HEK293T (cell line): Measurements from ENCODE around the gene PNP.
"Not testable (repeated sequence)": the region's sequence is repeated elsewhere in the genome, so short reads cannot be mapped to it uniquely, and the experiment has no call there.

Experiments used
- CTCF ChIA-PET: fragments of 350-600 bp; formaldehyde crosslinking; extraction: SDS; loops from one replicate; lab custom pipeline; 2021; ENCODE audit warnings: antibody characterized with exemption, inconsistent platforms; lab: Yijun Ruan, JAX
- POLR2A ChIA-PET: fragments of 350-600 bp; formaldehyde crosslinking; extraction: SDS; loops from one replicate; lab custom pipeline; 2020; ENCODE audit warnings: antibody characterized with exemption, inconsistent platforms; lab: Yijun Ruan, JAX
- DNase-seq: peaks from one replicate; pipeline ENCODE4 v3.0.0; 2012; ENCODE audit warnings: mixed read lengths; ENCODE audit errors: extremely low spot score
- ARNT ChIP-seq: fragments of 450-650 bp; IDR thresholded peaks from 2 replicates; pipeline ENCODE4 v1.6.1; 2017; ENCODE audit warnings: mild to moderate bottlenecking
- BHLHE40 ChIP-seq: fragments of 450-650 bp; IDR thresholded peaks from 2 replicates; pipeline ENCODE4 v1.6.1; 2016; ENCODE audit warnings: mild to moderate bottlenecking, moderate library complexity, borderline replicate concordance
- CTBP1 ChIP-seq: fragments of 450-650 bp; IDR thresholded peaks from 2 replicates; pipeline ENCODE4 v1.6.1; 2016; ENCODE audit warnings: borderline replicate concordance
- ELF4 ChIP-seq: fragments of 450-650 bp; IDR thresholded peaks from 2 replicates; pipeline ENCODE4 v1.6.1; 2017; ENCODE audit warnings: antibody characterized with exemption
- FOXA1 ChIP-seq: fragments of 450-650 bp; IDR thresholded peaks from 2 replicates; pipeline ENCODE4 v1.6.1; 2016; ENCODE audit warnings: mild to moderate bottlenecking
- FOXK2 ChIP-seq: fragments of 450-650 bp; IDR thresholded peaks from 2 replicates; pipeline ENCODE4 v1.6.1; 2016; ENCODE audit warnings: mild to moderate bottlenecking
- FOXM1 ChIP-seq: fragments of 450-650 bp; IDR thresholded peaks from 2 replicates; pipeline ENCODE4 v1.6.1; 2017; ENCODE audit warnings: mild to moderate bottlenecking, borderline replicate concordance
- HDGF ChIP-seq: fragments of 450-650 bp; IDR thresholded peaks from 2 replicates; pipeline ENCODE4 v1.6.1; 2017; ENCODE audit warnings: antibody characterized with exemption, borderline replicate concordance
- L3MBTL2 ChIP-seq: fragments of 450-650 bp; conservative IDR thresholded peaks from 2 replicates; pipeline ENCODE4 v1.6.1; 2016; ENCODE audit warnings: mild to moderate bottlenecking
- LEF1 ChIP-seq: fragments of 450-650 bp; IDR thresholded peaks from 2 replicates; pipeline ENCODE4 v1.6.1; 2017; ENCODE audit warnings: mild to moderate bottlenecking, borderline replicate concordance
- NFRKB ChIP-seq: fragments of 450-650 bp; IDR thresholded peaks from 2 replicates; pipeline ENCODE4 v1.6.1; 2016; ENCODE audit warnings: mild to moderate bottlenecking, moderate library complexity
- PKNOX1 ChIP-seq: fragments of 450-650 bp; IDR thresholded peaks from 2 replicates; pipeline ENCODE4 v1.6.1; 2016
- SP1 ChIP-seq: fragments of 450-650 bp; IDR thresholded peaks from 2 replicates; pipeline ENCODE4 v1.6.1; 2017
- SUZ12 ChIP-seq: fragments of 450-650 bp; IDR thresholded peaks from 2 replicates; pipeline ENCODE4 v1.6.1; 2016; ENCODE audit warnings: mild to moderate bottlenecking
- TARDBP ChIP-seq: fragments of 450-650 bp; IDR thresholded peaks from 2 replicates; pipeline ENCODE4 v1.6.1; 2016
- ZNF384 ChIP-seq: fragments of 450-650 bp; IDR thresholded peaks from 2 replicates; pipeline ENCODE4 v1.6.1; 2016

PNP gene

GRCh38 chr14:20503898-20504297, 34.7 kb downstream of the PNP start:
- ChIA-PET POLR2A (no interaction called here), CTCF (no interaction called here)
- DNase-seq = no peak
- TF ChIP-seq ZNF384 (no peak), LEF1 (no peak), TARDBP (no peak), SUZ12 (no peak), L3MBTL2 (no peak), NFRKB (no peak), CTBP1 (no peak)

GRCh38 chr14:20506276-20506675, 37.1 kb downstream of the PNP start:
- DNase-seq, POLR2A ChIA-PET, CTCF ChIA-PET: not testable (repeated sequence)

GRCh38 chr14:20506752-20507151, 37.5 kb downstream of the PNP start:
- DNase-seq, CTCF ChIA-PET, POLR2A ChIA-PET: not testable (repeated sequence)

GRCh38 chr14:20507537-20507936, 38.3 kb downstream of the PNP start:
- ChIA-PET CTCF (interaction anchor here (0.7 kb wide), 1 partner anchor 1944 kb away, joined by 3 read pairs; no protein-coding TSS in a partner anchor), POLR2A (interaction anchor here (0.8 kb wide), 1 partner anchor 79 kb away, joined by 3 read pairs; no protein-coding TSS in a partner anchor)
- not testable (repeated sequence) for DNase-seq

- DNase-seq = no peak
- TF ChIP-seq HDGF (no peak), FOXA1 (no peak), ELF4 (no peak), ARNT (no peak), ZNF384 (no peak), PKNOX1 (no peak), SUZ12 (no peak), NFRKB (no peak), L3MBTL2 (no peak), TARDBP (no peak), CTBP1 (no peak), SP1 (no peak), FOXK2 (no peak), FOXM1 (no peak), BHLHE40 (no peak), LEF1 (no peak)
- POLR2A ChIA-PET = interaction anchor here (0.8 kb wide), 1 partner anchor 80 kb away, joined by 3 read pairs; no protein-coding TSS in a partner anchor
- CTCF ChIA-PET = no interaction called here
Observed at GRCh38 chr14:20508367-20508766, 39.2 kb downstream of the PNP start.

DNA sequence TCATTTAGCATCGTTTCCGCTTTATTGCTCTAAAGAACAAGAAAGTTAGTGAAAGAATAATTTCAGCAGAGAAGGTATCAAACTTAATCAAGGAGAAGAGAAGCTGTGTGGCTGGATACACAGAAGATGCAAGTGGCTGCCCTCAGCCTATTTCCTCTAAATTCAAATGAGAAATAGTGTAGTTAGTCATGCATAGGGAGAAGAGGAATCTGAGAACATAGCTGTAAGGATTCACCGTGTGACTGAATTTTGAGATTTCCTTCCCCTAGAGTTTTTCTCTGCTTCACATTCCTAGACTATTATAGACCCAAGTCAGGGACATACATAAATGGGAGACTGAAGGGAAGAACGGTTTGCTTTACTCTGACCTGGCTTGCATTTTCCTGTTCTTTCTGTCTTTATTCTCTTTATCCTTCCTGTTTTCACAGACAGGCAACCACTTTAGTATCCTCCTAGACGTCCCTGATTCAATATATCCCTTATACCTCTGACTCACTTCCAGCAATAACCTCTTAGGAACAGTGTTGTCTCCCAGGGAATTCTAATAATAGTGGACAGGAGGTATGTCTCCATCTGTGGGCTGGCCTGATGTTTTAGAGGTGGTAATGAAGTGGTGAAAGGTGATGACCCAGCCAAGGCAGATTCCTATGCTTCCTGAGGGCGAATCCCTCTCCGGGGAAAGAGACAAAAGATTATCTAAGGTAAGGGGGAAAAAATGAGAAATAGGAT, 43.1 kb downstream of the PNP start:
- DNase-seq = no peak
- TF ChIP-seq BHLHE40 (no peak), SP1 (no peak), FOXM1 (no peak), TARDBP (no peak), LEF1 (no peak), FOXA1 (no peak), SUZ12 (no peak), NFRKB (no peak), HDGF (no peak), CTBP1 (no peak), ELF4 (no peak), PKNOX1 (no peak), L3MBTL2 (no peak), ARNT (no peak)
- ChIA-PET POLR2A (no interaction called here), CTCF (no interaction called here)

DNA sequence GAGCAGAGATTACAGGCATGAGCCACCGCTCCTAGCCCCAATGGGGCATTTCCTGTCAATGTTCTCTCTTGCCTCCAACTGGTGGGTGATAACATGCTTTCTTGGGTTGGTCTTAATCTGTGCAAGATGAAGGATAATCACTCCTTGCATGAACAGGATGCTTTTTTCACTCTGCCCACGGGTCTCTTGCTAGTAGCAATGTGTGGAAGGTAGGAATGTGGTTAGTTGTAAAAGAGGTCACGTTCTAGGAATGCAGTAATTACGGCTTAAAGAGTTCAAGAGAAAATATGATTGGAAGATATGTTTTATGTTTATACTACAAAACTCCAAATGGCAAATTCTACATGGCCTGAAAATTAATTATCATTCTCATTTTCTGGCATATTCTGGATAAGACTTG, 46.6 kb downstream of the PNP start:
- TF ChIP-seq FOXA1 (no peak), LEF1 (no peak), NFRKB (no peak), L3MBTL2 (no peak), SUZ12 (no peak), ARNT (no peak), FOXK2 (no peak), CTBP1 (no peak), TARDBP (no peak), PKNOX1 (no peak), ELF4 (no peak), SP1 (no peak), ZNF384 (no peak)
- POLR2A ChIA-PET = no interaction called here
- CTCF ChIA-PET = no interaction called here
- no peak for DNase-seq
